Muscle layer of colon (tissue), 2 donors: ENCODE measurements around the gene DHRSX.
"Not testable (repeated sequence)": the region's sequence is repeated elsewhere in the genome, so short reads cannot be mapped to it uniquely, and the experiment has no call there.

ENCODE experiments used
- H3K27ac ChIP-seq: one replicate; pipeline ENCODE4 v1.7.0; 2013; ENCODE audit warnings: low read depth, mild to moderate bottlenecking, low read length, moderate library complexity
- H3K27me3 ChIP-seq, 2 donors: one replicate each; pipeline ENCODE4 v1.7.0; 2013; ENCODE audit warnings: low read length in 2 of 2, mild to moderate bottlenecking in 2 of 2; ENCODE audit not compliant: insufficient read depth in 2 of 2, control insufficient read depth in 1 of 2
- H3K36me3 ChIP-seq: one replicate; pipeline ENCODE4 v1.7.0; 2013; ENCODE audit warnings: mild to moderate bottlenecking, low read length; ENCODE audit not compliant: insufficient read depth
- H3K4me1 ChIP-seq: one replicate; pipeline ENCODE4 v1.7.0; 2013; ENCODE audit warnings: mild to moderate bottlenecking, low read length; ENCODE audit not compliant: insufficient read depth
- H3K4me3 ChIP-seq, 2 donors: one replicate each; pipeline ENCODE4 v1.7.0; 2013; ENCODE audit warnings: low read length in 2 of 2, low read depth in 1 of 2, mild to moderate bottlenecking in 1 of 2, moderate library complexity in 1 of 2
- H3K9ac ChIP-seq: one replicate; pipeline ENCODE4 v1.7.0; 2013; ENCODE audit warnings: low read length
- H3K9me3 ChIP-seq: one replicate; pipeline ENCODE4 v1.7.0; 2013; ENCODE audit warnings: mild to moderate bottlenecking, low read length
- donor health status: abdominal sarcoma.
- donor health status: Adenocarcinoma of cecum.

The DHRSX gene

GRCh38 chrX:2481597-2481996 is 19.2 kb downstream of the DHRSX start:
- not testable (repeated sequence) for H3K27ac ChIP-seq, H3K9me3 ChIP-seq, H3K4me1 ChIP-seq

GRCh38 chrX:2479982-2480381 is 20.8 kb downstream of the DHRSX start:
- not testable (repeated sequence) for H3K4me1 ChIP-seq, H3K27ac ChIP-seq, H3K4me3 ChIP-seq, H3K9me3 ChIP-seq, H3K36me3 ChIP-seq, H3K27me3 ChIP-seq, H3K9ac ChIP-seq

More at GRCh38 chrX:2481597-2481996, 19.2 kb downstream of the DHRSX start:
- not testable (repeated sequence) for H3K9ac ChIP-seq, H3K36me3 ChIP-seq, H3K4me3 ChIP-seq, H3K27me3 ChIP-seq

- Histone ChIP-seq H3K27me3 (no peaks in the 10 kb centered on the region), H3K4me3 (no peak overlapping the region), H3K4me1 (no peaks in the 10 kb centered on the region), H3K9me3 (no peaks in the 10 kb centered on the region), H3K27ac (no peak overlapping the region), H3K36me3 (no peaks in the 10 kb centered on the region), H3K9ac (no peak overlapping the region)
These were observed 21.4 kb downstream of the DHRSX start for GRCh38 chrX:2479420-2479780.

DNA sequence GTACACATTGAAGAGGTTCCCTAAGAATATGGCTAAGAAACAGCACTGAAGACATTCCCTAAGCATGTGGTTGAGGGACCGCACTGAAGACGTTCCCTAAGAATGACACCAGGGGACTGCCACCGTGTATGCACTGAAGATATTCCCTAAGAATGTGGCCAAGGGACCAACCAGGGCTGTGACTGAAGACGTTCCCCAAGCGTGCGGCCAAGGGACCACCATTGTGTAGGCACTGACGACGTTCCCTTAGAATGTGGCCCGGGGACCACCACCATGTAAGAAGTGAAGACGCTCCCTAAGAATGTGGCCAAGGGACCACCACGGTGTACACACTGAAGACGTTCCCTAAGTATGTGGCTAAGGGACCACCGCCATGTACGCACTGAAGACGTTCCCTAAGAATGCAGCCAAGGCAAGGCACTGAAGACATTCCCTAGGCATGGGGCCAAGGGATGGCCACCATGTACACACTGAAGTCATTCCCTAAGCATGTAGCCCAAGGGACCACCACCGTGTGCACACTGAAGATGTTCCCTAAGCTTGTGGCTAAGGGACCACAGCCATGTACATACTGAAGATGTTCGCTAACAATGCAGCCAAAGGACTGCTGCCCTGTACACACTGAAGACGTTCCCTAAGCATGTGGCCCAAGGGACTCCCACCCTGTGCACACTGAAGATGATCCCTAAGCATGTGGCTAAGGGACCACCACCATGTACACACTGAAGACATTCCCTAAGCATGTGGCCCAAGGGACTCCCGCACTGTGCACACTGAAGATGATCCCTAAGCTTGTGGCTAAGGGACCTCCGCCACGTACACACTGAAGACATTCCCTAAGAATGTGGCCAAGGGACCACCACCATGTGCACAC is 22.0 kb downstream of the DHRSX start:
- Histone ChIP-seq H3K27ac (no peak overlapping the region), H3K4me3 (no peak overlapping the region), H3K9me3 (no peaks in the 10 kb centered on the region), H3K9ac (no peak overlapping the region), H3K27me3 (no peaks in the 10 kb centered on the region), H3K4me1 (no peaks in the 10 kb centered on the region), H3K36me3 (no peaks in the 10 kb centered on the region)

DNA sequence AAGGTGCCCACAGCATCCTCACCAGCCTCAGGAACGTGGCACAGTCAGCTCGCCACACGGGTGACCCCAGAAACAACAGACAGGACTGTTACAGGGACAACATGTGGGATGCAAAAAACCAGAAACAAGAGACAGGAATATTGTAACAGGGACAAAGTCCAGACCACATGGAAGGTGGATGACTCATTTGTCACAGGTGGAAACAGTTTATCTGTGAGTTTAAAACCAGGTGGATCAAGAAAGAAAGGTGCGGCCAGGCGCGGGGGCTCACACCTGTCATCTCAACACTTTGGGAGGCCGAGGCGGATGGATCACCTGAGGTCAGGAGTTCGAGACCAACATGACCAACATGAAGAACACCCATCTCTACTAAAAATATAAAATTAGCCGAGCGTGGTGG is 23.5 kb downstream of the DHRSX start:
- not testable (repeated sequence) for H3K9ac ChIP-seq, H3K36me3 ChIP-seq, H3K4me3 ChIP-seq, H3K4me1 ChIP-seq, H3K9me3 ChIP-seq, H3K27ac ChIP-seq, H3K27me3 ChIP-seq

DNA sequence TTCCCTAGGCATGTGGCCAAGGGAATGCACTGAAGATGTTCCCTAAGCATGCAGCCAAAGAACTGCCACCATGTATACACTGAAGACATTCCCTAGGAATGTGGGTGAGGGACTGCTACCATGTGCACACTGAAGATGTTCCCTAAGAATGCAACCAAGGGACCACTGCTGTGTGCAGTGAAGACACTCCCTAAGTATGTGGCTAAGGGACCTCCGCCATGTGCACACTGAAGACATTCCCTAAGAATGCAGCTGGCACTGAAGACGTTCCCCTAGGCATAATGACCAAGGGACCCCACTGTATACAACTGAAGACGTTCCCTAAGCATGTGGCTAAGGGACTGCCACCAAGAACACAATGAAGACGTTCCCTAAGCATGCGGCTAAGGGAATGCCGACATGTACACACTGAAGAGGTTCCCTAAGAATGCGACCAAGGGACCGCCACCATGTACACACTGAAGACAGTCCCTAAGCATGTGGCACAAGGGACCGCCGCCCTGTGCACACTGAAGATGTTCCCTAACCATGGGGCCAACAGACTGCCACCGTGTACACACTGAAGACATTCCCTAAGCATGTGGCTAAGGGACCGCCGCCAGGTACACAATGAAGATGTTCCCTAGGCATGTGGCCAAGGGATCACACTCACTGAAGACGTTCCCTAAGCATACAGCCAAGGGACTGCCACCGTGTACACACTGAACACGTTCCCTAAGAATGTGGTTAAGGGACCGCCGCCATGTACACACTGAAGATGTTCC is 25.6 kb downstream of the DHRSX start:
- Histone ChIP-seq H3K9me3 (no peaks in the 10 kb centered on the region), H3K9ac (no peak overlapping the region), H3K27ac (no peak overlapping the region), H3K4me3 (no peak overlapping the region), H3K27me3 (no peaks in the 10 kb centered on the region), H3K4me1 (no peaks in the 10 kb centered on the region), H3K36me3 (no peaks in the 10 kb centered on the region)

- Histone ChIP-seq H3K36me3 (no peaks in the 10 kb centered on the region), H3K4me3 (no peak overlapping the region), H3K27me3 (no peaks in the 10 kb centered on the region), H3K27ac (no peak overlapping the region), H3K9me3 (no peaks in the 10 kb centered on the region), H3K4me1 (no peaks in the 10 kb centered on the region), H3K9ac (no peak overlapping the region)
These were observed 26.4 kb downstream of the DHRSX start for GRCh38 chrX:2474280-2474962.

DNA sequence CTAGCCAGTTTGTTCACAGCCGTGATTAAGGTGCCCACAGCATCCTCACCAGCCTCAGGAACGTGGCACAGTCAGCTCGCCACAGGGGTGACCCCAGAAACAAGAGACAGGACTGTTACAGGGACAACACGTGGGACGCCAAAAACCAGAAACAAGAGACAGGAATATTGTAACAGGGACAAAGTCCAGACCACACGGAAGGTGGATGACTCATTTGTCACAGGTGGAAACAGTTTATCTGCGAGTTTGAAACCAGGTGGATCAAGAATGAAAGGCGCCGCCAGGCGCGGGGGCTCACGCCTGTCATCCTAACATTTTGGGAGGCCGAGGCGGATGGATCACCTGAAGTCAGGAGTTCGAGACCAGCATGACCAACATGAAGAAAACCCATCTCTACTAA is 27.7 kb downstream of the DHRSX start:
- not testable (repeated sequence) for H3K27me3 ChIP-seq, H3K9ac ChIP-seq, H3K27ac ChIP-seq, H3K4me1 ChIP-seq, H3K4me3 ChIP-seq, H3K36me3 ChIP-seq, H3K9me3 ChIP-seq

- H3K27ac ChIP-seq, result no peak overlapping the region
- no peaks in the 10 kb centered on the region for H3K27me3 ChIP-seq
- no peaks in the 10 kb centered on the region for H3K9me3 ChIP-seq
- no peaks in the 10 kb centered on the region for H3K36me3 ChIP-seq
- no peak overlapping the region for H3K9ac ChIP-seq
- H3K4me3 ChIP-seq, result no peak overlapping the region
- no peaks in the 10 kb centered on the region for H3K4me1 ChIP-seq
These were observed 29.1 kb downstream of the DHRSX start for GRCh38 chrX:2471641-2472040.

DNA sequence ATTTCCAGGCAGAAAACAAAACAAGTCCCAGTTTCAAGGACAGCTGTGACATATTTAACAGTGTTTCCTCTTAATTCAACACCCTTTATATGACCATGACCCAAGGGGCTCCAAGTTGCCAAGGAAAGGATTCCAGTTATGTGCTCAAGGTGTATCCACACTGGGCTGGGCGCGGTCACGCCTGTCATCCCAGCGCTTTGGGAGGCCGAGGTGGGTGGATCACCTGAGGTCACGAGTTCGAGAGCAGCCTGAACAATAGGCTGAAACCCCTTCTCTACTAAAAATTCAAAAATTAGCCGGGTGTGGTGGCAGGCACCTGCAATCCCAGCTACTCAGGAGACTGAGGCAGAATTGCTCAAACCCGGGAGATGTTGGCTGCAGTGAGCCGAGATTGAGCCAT is 29.6 kb downstream of the DHRSX start:
- not testable (repeated sequence) for H3K27me3 ChIP-seq, H3K9me3 ChIP-seq, H3K4me3 ChIP-seq, H3K9ac ChIP-seq, H3K4me1 ChIP-seq, H3K27ac ChIP-seq, H3K36me3 ChIP-seq

DNA sequence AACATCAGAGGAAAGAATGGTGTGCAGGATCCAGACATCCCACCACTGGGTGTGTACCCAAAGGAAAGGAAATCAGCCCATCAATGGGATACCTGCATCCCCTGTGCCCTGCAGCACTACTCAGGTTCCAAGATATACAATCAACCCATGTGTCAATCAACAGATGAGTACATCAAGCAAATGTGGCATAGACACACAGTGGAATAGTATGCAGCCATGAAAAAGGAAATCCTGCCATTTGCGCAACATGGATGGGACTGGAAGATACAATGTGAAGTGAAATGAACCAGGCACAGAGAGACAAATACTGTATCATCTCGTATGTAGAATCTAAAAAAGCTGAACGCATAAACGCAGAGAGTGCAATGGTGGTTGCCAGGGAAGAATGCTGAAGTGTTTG is 30.9 kb downstream of the DHRSX start:
- H3K4me3 ChIP-seq, H3K27me3 ChIP-seq, H3K27ac ChIP-seq, H3K9ac ChIP-seq, H3K4me1 ChIP-seq, H3K9me3 ChIP-seq, H3K36me3 ChIP-seq: not testable (repeated sequence)
